Gastroesophageal sphincter (tissue), 3 donors: ENCODE measurements around the gene ZNF394.

Experiments
- CTCF ChIP-seq, 4 experiments: fragments of 200-600 bp in 2 of 4; fragments of 450-650 bp in 2 of 4; sonication (generic) in 1 of 4; IDR thresholded peaks; one replicate each; pipeline ENCODE4 v1.5.1; 2017 to 2019; ENCODE audit warnings: antibody characterized with exemption in 4 of 4, mild to moderate bottlenecking in 2 of 4, moderate library complexity in 2 of 4
- EP300 ChIP-seq: sonication (generic); formaldehyde crosslinking; IDR thresholded peaks from one replicate; pipeline ENCODE4 v1.6.1; 2017; ENCODE audit warnings: antibody characterized with exemption, mild to moderate bottlenecking
- POLR2A ChIP-seq, 2 donors: fragments of 450-650 bp; IDR thresholded peaks; one replicate each; pipeline ENCODE4 v1.6.1; 2017; ENCODE audit warnings: antibody characterized with exemption in 2 of 2, mild to moderate bottlenecking in 2 of 2, moderate library complexity in 1 of 2
- POLR2AphosphoS5 ChIP-seq: sonication (generic); formaldehyde crosslinking; IDR thresholded peaks from one replicate; pipeline ENCODE4 v1.6.1; 2017; ENCODE audit warnings: antibody characterized with exemption

GRCh38 chr7:99451936-99452335 is 48.1 kb downstream of the ZNF394 start:
- TF ChIP-seq EP300 = no peak
- no peak for TF ChIP-seq CTCF (IDR thresholded peaks at IDR 0.05)
- no peak for TF ChIP-seq POLR2A (IDR thresholded peaks at IDR 0.05)
- no peak for TF ChIP-seq POLR2AphosphoS5
